Loucy (cell line): ENCODE results near the gene TTLL3.

Experiments used
- EZH2phosphoT487 ChIP-seq: fragments of 200-600 bp; IDR thresholded peaks from 2 replicates; pipeline ENCODE4 v1.6.1; 2018; ENCODE audit warnings: antibody characterized with exemption, mild to moderate bottlenecking, moderate library complexity, borderline replicate concordance
- TF ChIP-seq, protein P1 (sequence below): fragments of 200-600 bp; sonication (generic); conservative IDR thresholded peaks from 2 replicates; pipeline ENCODE4 v1.5.1; 2014; ENCODE audit warnings: mild to moderate bottlenecking, antibody characterized with exemption, low read length

DNA sequence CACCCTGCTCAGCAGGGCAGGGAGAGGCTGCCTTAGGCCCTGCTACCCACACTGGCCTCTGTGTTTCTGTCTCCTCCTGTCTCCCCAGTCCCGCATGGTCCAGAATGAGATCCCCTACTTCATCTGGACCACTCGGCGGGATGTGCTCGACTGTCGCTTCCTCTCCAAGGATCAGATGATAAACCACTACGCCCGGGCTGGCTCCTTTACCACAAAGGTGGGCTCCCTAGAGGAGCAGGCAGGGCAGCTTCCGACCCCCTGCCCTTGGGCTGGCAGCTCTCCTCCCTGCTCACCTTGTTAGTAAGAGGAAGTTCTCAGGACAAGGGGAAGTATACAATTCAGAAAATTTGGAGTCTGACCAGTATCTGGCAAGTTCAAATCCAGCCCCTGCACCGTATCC lies 5.9 kb downstream of the TTLL3 start:
- TF ChIP-seq, protein P1, sequence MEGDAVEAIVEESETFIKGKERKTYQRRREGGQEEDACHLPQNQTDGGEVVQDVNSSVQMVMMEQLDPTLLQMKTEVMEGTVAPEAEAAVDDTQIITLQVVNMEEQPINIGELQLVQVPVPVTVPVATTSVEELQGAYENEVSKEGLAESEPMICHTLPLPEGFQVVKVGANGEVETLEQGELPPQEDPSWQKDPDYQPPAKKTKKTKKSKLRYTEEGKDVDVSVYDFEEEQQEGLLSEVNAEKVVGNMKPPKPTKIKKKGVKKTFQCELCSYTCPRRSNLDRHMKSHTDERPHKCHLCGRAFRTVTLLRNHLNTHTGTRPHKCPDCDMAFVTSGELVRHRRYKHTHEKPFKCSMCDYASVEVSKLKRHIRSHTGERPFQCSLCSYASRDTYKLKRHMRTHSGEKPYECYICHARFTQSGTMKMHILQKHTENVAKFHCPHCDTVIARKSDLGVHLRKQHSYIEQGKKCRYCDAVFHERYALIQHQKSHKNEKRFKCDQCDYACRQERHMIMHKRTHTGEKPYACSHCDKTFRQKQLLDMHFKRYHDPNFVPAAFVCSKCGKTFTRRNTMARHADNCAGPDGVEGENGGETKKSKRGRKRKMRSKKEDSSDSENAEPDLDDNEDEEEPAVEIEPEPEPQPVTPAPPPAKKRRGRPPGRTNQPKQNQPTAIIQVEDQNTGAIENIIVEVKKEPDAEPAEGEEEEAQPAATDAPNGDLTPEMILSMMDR, result no peak
- TF ChIP-seq EZH2phosphoT487, result no peak
